Natural killer cell (primary cell): ENCODE measurements around the gene PPP5C. TPM values are rescaled to one million over a fixed set of nuclear protein-coding genes. Genes with fewer than 3 reads are reported as not detected.
A peak's percentile ranks its signal among the peaks of the same experiment; 100 is the strongest.

Experiments used
- ATAC-seq, 3 donors: fragments of 150-1000 bp in 2 of 3; fragments of 200-7000 bp in 1 of 3; cut with Tn5 transposase; 1 replicate in 1 of 3; 2 replicates in 2 of 3; pipeline ENCODE4 v1.10.0; 2021; ENCODE audit warnings: mild to moderate bottlenecking in 2 of 3, moderate library complexity in 2 of 3
- DNase-seq, 2 donors: peaks; one replicate each; pipeline versions ENCODE4 v3.0.0 to v3.0.0-alpha.2; 2013 to 2021; ENCODE audit warnings: mixed read lengths in 1 of 2
- H3K27ac ChIP-seq: one replicate; pipeline ENCODE4 v1.5.1; 2013; ENCODE audit warnings: mild to moderate bottlenecking, low read length
- H3K27me3 ChIP-seq: one replicate; pipeline ENCODE4 v1.6.1; 2013; ENCODE audit warnings: low read length; ENCODE audit not compliant: control insufficient read depth, insufficient read depth
- H3K36me3 ChIP-seq: one replicate; pipeline ENCODE4 v1.6.1; 2013; ENCODE audit warnings: low read length; ENCODE audit not compliant: control insufficient read depth, insufficient read depth
- H3K4me1 ChIP-seq: one replicate; pipeline ENCODE4 v1.6.1; 2013; ENCODE audit warnings: low read length; ENCODE audit not compliant: control insufficient read depth, insufficient read depth
- H3K4me3 ChIP-seq: one replicate; pipeline ENCODE4 v1.5.1; 2013; ENCODE audit warnings: low read length
- H3K9me3 ChIP-seq: one replicate; pipeline ENCODE4 v1.6.1; 2013; ENCODE audit warnings: low read length; ENCODE audit not compliant: control insufficient read depth, insufficient read depth
- H3K27ac Mint-ChIP-seq, 2 donors: one replicate each; pipeline ENCODE4 v1.8.0; 2022; ENCODE audit warnings: mild to moderate bottlenecking in 2 of 2, mixed read lengths in 2 of 2, moderate library complexity in 1 of 2
- H3K27me3 Mint-ChIP-seq, 2 donors: one replicate each; pipeline ENCODE4 v1.8.0; 2022; ENCODE audit warnings: low read depth in 2 of 2, mixed read lengths in 2 of 2
- H3K36me3 Mint-ChIP-seq: one replicate; pipeline ENCODE4 v1.8.0; 2022; ENCODE audit warnings: mixed read lengths
- H3K4me1 Mint-ChIP-seq, 2 donors: one replicate each; pipeline ENCODE4 v1.8.0; 2022; ENCODE audit warnings: mixed read lengths in 2 of 2
- H3K4me3 Mint-ChIP-seq: one replicate; pipeline ENCODE4 v1.8.0; 2022; ENCODE audit warnings: mild to moderate bottlenecking, moderate library complexity, mixed read lengths
- H3K9me3 Mint-ChIP-seq, 2 donors: one replicate each; pipeline ENCODE4 v1.8.0; 2022; ENCODE audit warnings: mixed read lengths in 2 of 2
- WGBS: methylation state at CpG from one replicate; pipeline ENCODE4 v1.1.7; 2013; ENCODE audit warnings: missing lambda C conversion rate; ENCODE audit not compliant: insufficient coverage; 5-methylcytosine and 5-hydroxymethylcytosine counted together
- intact Hi-C: fragments of 100-400 bp; cut with micrococcal nuclease; formaldehyde crosslinking; loops from one replicate; pipeline ENCODE4 v1.14.2; 2022
- total RNA-seq, 4 donors: library from RNA; stranded (reverse); fragments of 120-200 nt in 1 of 4; gene quantifications; one replicate each; pipeline versions ENCODE4 v1.2.3 to v1.2.4, GENCODE V29; 2013 to 2022
- TF ChIP-seq, protein P1 (sequence below): fragments of 200-600 bp; IDR thresholded peaks from one replicate; pipeline ENCODE4 v1.8.0; 2022; ENCODE audit warnings: antibody characterized with exemption

Gene PPP5C
- total RNA-seq, 3 donors from 2014 or later (not counting 1 experiment from before 2014, with no cell fraction given) = 95.4 to 106 (median 98.4) TPM

DNA sequence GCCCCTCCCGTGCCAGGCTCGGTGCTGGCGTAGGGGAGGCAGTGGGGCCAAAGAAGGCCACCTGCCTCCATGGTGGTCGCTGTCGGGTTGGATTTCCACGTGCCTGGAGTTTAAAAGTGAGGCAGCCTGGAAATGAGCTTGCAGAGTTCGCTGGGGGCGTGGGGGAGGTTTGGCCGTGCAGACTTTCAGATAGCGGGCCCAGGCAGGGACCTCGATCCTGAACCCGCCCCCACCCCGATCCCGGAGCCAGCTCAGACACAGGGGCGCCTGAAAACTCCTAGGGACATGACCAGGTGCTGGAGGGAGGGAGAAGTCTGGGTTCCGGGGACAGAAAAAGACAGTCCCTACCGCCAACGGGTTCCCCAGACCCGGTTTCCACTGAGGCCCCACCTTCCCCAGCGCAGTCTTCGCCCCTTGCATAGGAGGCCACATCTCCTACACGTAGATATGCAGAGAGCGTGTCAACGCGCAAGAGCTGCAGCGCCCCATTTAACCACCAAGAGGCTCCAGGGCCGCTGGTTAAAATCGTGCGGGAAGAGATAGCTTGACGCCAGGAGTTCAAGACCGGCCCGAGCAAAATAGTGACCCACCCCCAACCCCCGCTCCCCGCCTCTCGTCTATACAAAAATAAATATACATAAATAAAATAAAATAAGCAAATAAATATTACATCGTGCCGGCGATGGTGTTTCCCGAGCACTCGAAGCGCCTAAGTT, 58.0 kb downstream of the PPP5C start:
- TF ChIP-seq, protein P1, sequence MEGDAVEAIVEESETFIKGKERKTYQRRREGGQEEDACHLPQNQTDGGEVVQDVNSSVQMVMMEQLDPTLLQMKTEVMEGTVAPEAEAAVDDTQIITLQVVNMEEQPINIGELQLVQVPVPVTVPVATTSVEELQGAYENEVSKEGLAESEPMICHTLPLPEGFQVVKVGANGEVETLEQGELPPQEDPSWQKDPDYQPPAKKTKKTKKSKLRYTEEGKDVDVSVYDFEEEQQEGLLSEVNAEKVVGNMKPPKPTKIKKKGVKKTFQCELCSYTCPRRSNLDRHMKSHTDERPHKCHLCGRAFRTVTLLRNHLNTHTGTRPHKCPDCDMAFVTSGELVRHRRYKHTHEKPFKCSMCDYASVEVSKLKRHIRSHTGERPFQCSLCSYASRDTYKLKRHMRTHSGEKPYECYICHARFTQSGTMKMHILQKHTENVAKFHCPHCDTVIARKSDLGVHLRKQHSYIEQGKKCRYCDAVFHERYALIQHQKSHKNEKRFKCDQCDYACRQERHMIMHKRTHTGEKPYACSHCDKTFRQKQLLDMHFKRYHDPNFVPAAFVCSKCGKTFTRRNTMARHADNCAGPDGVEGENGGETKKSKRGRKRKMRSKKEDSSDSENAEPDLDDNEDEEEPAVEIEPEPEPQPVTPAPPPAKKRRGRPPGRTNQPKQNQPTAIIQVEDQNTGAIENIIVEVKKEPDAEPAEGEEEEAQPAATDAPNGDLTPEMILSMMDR = no peak
- 21% methylated on average over 36 of the region's 41 CpGs for WGBS
- Histone ChIP-seq H3K4me1 (peaks cover 27% of the 10 kb centered on the region), H3K4me3 (no peak overlapping the region), H3K27me3 (peaks cover 29% of the 10 kb centered on the region), H3K9me3 (no peaks in the 10 kb centered on the region), H3K27ac (no peak overlapping the region), H3K36me3 (no peaks in the 10 kb centered on the region)
- H3K36me3 Mint-ChIP-seq = no peaks in the 10 kb centered on the region
- peak overlapping the region in 1 of 2 donors; percentile 79 for H3K27ac Mint-ChIP-seq
- peak in 1 of 2 donors; percentile 35 for DNase-seq
- peaks cover 22 to 24% of the 10 kb centered on the region in 2 donors for H3K4me1 Mint-ChIP-seq
- peak overlapping the region; percentile 86 for H3K4me3 Mint-ChIP-seq
- ATAC-seq = peak in 1 of 3 donors; percentile 36
- H3K27me3 Mint-ChIP-seq = peaks cover 43 to 47% of the 10 kb centered on the region in 2 donors
- intact Hi-C loops = no loop called here
- H3K9me3 Mint-ChIP-seq = no peaks in the 10 kb centered on the region

DNA sequence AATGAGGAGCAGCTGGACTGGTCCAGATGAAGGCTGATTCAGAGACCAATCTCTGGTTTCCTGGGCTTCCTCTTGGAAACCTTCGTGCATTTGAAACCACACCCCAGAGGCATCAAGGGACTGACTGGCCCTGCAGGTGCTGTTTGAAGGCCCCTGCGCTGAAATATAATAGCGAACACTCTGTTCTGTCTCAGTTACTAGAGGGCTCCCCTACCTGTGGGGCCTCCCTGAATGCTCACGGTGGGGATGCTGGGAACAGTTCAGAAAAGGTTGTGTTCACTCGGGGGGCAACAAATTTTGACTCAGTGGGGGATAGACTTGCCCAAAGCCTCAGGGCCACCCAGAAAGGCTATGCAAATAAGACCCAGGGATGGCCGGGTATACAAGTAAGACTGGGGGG, 60.1 kb downstream of the PPP5C start:
- H3K27me3 Mint-ChIP-seq = peaks cover 55 to 57% of the 10 kb centered on the region in 2 donors
- H3K9me3 Mint-ChIP-seq = no peaks in the 10 kb centered on the region
- DNase-seq (no peak), ATAC-seq (no peak)
- H3K27me3 ChIP-seq = peaks cover 39% of the 10 kb centered on the region
- H3K27ac ChIP-seq = no peak overlapping the region
- H3K4me3 Mint-ChIP-seq = no peak overlapping the region
- no peaks in the 10 kb centered on the region for H3K36me3 ChIP-seq
- peaks cover 27% of the 10 kb centered on the region for H3K4me1 ChIP-seq
- peaks cover 22 to 24% of the 10 kb centered on the region in 2 donors for H3K4me1 Mint-ChIP-seq
- H3K36me3 Mint-ChIP-seq = no peaks in the 10 kb centered on the region
- intact Hi-C loops = no loop called here
- WGBS = 16% methylated on average over 6 of the region's 6 CpGs
- no peaks in the 10 kb centered on the region for H3K9me3 ChIP-seq
- TF ChIP-seq, protein P1 = no peak
- H3K27ac Mint-ChIP-seq = no peak overlapping the region
- H3K4me3 ChIP-seq = no peak overlapping the region

DNA sequence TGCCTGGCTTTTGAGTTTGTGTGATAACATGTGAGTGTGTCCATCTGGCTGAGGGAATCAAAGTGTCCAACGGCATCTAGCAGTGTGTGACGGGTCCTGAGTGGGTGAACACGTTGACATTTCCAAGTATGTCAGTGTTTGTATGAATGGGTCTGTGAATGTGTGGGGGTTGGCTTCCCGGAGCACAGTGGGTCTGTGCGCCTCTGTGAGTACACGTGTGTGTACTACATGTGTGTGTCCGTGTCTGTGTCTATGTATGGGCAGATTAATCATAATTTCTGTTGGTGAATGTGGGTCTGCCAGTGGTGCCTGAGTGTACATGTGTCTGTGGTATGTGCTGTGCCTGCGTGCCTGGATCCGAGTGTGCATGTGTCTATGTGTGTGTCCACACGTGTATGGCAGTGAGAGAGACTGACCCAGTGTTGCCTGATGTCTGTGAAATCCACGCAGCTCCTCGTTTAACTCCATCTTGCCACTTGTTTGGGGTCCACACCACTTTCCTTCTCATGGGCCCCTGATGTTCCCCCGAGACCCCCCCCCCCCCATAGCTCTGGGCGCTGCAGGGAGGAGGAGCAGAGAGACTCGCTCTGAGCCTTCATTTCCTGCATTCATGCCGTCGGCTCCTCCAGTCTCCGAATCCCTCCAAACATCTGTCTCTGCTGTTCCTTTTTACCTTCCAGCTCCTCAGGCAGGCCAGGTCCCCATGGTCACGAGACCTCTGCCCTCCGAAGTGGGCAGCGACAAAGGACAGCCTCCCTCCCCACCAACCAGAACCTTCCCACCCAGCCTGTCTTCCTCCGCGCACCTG, 61.2 kb downstream of the PPP5C start:
- Mint-ChIP-seq H3K36me3 (no peaks in the 10 kb centered on the region), H3K4me1 (peaks cover 15 to 17% of the 10 kb centered on the region in 2 donors), H3K9me3 (no peaks in the 10 kb centered on the region), H3K27ac (peak overlapping the region in 1 of 2 donors; percentile 37), H3K4me3 (no peak overlapping the region), H3K27me3 (peaks cover 57 to 61% of the 10 kb centered on the region in 2 donors)
- peaks cover 23% of the 10 kb centered on the region for H3K4me1 ChIP-seq
- ATAC-seq (no peak), DNase-seq (no peak)
- H3K27ac ChIP-seq = no peak overlapping the region
- no peaks in the 10 kb centered on the region for H3K36me3 ChIP-seq
- H3K27me3 ChIP-seq = peaks cover 45% of the 10 kb centered on the region
- 32% methylated on average over 23 of the region's 23 CpGs for WGBS
- no peak overlapping the region for H3K4me3 ChIP-seq
- TF ChIP-seq, protein P1 = no peak
- intact Hi-C loops = no loop called here
- no peaks in the 10 kb centered on the region for H3K9me3 ChIP-seq
